ENCODE results near the gene FAM216A.

FAM216A gene

GRCh38 chr12:110537605-110538409 is 69.2 kb downstream of the FAM216A start:
- no peak for DNase-seq (ENCODE audit: extremely low read depth in 1 of 2, low read depth in 1 of 2)

GRCh38 chr12:110538869-110539622 is 70.4 kb downstream of the FAM216A start:
- DNase-seq (ENCODE audit: extremely low read depth in 1 of 2, low read depth in 1 of 2): no peak

Data from activated CD8-positive, alpha-beta memory T cell treated with anti-CD3 and anti-CD28 coated beads for 1 hour (primary cell).